Stimulated activated CD8-positive, alpha-beta memory T cell treated with anti-CD3 and anti-CD28 coated beads, Interleukin-4, amount 100 ng/mL, for 1 hour (primary cell): ENCODE measurements around the gene RPLP2.
A peak's percentile ranks its signal among the peaks of the same experiment; 100 is the strongest.

Experiments used
- DNase-seq, 2 donors: peaks; one replicate each; pipeline ENCODE4 v3.0.0-alpha.2; 2020; ENCODE audit warnings: low read depth in 2 of 2, low spot score in 1 of 2

Gene RPLP2

GRCh38 chr11:821512-822371, 12.0 kb downstream of the RPLP2 start:
- DNase-seq = no peak

GRCh38 chr11:823441-824291, 13.9 kb downstream of the RPLP2 start:
- DNase-seq = no peak

- no peak for DNase-seq
Observed at GRCh38 chr11:824292-824880, 14.6 kb downstream of the RPLP2 start.

GRCh38 chr11:824942-825341, 15.2 kb downstream of the RPLP2 start:
- no peak for DNase-seq

GRCh38 chr11:825366-826226, 15.8 kb downstream of the RPLP2 start:
- DNase-seq = no peak

- no peak for DNase-seq
Observed at GRCh38 chr11:826227-826621, 16.5 kb downstream of the RPLP2 start.

GRCh38 chr11:826836-827145, 17.0 kb downstream of the RPLP2 start:
- no peak for DNase-seq

- no peak for DNase-seq
Observed at GRCh38 chr11:827146-827896, 17.6 kb downstream of the RPLP2 start.

- DNase-seq = no peak
Observed at GRCh38 chr11:827897-828192, 18.1 kb downstream of the RPLP2 start, which contains the start of gene CRACR2B. TSS of gene CRACR2B (plus strand) at chr11:827919. CDS start at chr11:828608, 689 bp downstream.

GRCh38 chr11:828506-829175, 18.9 kb downstream of the RPLP2 start:
- DNase-seq = no peak

- no peak for DNase-seq
Observed at GRCh38 chr11:829176-829846, 19.5 kb downstream of the RPLP2 start.

- no peak for DNase-seq
Observed at GRCh38 chr11:829847-830294, 20.1 kb downstream of the RPLP2 start.

- DNase-seq = peak in 1 of 2 donors; percentile 41
Observed at GRCh38 chr11:830295-831117, 20.7 kb downstream of the RPLP2 start.

- no peak for DNase-seq
Observed at GRCh38 chr11:831118-831864, 21.5 kb downstream of the RPLP2 start.

GRCh38 chr11:831961-832528, 22.3 kb downstream of the RPLP2 start:
- no peak for DNase-seq

GRCh38 chr11:832529-833113, 22.9 kb downstream of the RPLP2 start, which contains the start of gene CD151:
TSS of gene CD151 (plus strand) at chr11:832952. CDS start at chr11:836070, 3,118 bp downstream.
- peak in 1 of 2 donors; percentile 29 for DNase-seq
